ENCODE measurements around the gene WBP1L.
"Not testable (repeated sequence)": the region's sequence is repeated elsewhere in the genome, so short reads cannot be mapped to it uniquely, and the experiment has no call there.

The WBP1L gene

DNA sequence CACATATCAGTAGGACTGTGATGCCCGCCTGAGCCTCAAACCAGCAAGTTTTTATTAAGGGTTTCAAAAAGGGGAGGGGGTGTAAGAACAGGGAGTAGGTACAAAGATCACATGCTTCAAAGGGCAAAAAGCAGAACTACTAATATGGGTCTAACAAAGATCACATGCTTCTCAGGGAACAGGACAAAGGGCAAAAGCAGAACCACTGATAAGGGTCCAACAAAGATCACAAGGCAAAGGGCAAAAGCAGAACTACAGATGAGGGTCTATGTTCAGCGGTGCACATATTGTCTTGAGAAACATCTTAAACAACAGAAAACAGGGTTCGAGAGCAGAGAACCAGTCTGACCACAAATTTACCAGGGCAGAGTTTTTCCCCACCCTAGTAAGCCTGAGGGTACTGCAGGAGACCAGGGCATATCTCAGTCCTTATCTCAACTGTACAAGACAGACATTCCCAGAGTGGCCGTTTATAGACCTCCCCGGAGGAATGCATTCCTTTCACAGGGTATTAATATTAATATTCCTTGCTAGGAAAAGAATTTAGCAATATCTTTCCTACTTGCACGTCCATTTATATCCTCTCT is 100.5 kb downstream of the WBP1L start:
- not testable (repeated sequence) for DNase-seq

DNA sequence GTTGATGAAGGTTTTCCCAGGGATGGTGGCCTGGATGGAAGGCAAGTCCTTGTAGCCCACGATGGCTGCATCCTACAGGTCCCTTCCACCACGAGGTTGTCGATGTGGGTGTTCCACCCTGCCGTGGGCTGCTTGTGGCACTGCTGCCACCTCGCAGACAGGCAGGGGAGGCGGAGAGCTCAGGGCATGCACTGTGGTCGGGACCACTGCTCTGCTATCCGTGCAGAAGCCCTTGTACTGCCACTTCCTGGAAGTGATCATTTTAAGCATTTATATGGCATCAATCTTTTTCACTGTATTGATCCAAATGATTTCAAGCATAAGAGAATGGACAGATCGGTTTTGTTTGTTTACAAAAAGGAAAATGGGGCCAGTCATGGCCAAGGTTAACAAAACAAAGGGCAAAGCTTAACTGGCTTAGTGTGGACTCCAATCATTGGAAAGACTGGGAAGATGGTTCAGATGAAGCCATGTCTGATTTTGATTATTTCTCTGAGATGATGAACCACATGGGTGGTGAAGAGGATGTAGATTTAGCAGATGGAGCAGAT is 101.7 kb downstream of the WBP1L start:
- DNase-seq, result no peak

GRCh38 chr10:102850025-102850518 is 106.3 kb downstream of the WBP1L start:
- DNase-seq, result no peak

DNA sequence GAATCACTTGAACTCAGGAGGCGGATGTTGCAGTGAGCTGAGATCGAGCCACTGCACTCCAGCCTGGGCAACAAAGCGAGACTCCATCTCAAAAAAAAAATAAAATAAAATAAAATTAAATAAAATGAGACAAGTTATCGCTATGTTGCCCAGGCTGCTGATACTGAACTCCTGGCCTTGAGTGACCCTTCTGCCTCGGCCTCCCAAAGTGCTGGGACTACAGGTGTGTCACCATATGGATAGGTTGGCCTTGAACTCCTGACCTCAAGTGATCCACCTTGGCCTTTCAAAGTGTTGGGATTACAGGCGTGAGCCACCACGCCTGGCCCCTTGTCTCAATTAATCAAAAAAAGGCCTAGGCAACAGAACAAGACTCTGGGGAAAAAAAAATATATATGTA is 109.5 kb downstream of the WBP1L start:
- not testable (repeated sequence) for DNase-seq

DNA sequence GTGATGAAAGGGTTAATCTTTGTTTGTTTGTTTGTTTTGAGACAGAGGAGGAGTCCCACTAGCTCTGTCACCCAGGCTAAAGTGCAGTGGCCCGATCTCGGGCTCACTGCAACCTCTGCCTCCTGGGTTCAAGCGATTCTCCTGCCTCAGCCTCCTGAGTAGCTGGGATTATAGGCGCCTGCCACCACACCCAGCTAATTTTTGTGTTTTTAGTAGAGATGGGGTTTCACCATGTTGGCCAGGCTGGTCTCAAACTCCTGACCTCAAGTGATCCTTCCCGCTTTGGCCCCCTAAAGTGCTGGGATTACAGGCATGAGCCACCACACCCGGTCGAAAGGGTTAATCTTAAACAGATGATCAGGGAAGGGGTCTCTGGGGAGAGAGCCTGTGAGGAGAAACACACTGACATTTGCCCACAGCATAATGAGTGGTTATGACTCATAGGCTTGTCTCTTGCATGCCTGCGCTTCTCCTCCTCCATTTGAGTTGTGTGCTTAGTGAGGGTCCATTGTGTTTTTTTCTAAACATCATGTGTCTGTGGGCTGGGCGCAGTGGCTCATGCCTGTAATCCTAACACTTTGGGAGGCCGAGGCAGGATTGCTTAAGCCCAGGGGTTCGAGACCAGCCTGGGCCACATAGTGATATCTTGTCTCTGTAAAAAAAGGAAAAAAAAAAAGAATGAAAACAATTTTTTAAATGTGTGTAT is 112.1 kb downstream of the WBP1L start:
- not testable (repeated sequence) for DNase-seq

DNA sequence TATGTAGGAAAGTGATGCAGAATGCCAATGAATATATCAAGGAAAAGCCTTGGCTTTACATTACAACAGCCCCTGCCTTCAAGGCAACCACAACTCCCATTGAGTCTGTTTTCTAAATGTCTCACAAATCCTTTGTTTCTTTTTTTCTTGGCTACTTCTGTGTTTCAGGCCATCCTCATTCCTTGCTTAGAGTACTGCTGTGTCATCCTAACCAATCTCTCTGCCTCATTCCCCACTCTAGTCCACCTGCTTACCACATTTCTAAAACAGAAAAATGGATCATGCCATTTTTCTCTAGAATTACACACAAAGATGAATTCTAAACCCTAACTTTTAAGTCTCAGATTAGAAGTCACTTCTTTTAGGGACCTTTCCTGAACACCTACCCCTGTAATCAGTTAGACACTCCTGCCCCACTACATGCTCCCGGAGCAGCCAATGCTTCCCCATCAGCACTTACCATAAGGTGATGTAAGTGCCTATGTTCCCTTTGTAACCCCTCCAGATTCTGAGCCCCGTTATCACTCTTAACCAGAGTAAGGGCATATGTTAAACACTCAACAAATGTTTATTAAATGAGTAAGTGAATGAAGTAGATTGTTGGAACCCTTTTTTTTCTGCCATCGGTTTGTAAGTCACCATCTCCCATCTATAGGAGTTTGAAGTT is 113.1 kb downstream of the WBP1L start:
- no peak for DNase-seq

DNA sequence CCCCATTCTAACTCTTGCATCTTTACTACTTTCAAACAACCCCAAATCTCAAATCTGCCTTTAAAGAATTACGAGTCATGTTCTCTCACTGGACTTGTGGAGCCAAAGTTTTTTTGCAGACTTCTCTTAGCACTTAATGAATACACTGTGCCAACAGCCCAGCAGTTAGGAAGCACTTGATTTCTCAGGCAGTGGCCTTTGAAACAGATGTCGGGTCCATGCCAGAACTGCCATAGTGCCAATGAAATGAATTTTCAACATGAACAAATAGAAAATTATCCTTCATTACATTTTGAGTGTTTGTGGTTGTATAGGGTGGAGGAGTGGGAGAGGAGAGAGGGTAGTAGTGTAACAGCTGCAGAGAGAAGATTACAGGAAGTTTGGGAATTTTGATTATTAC is 116.2 kb downstream of the WBP1L start:
- no peak for DNase-seq

DNA sequence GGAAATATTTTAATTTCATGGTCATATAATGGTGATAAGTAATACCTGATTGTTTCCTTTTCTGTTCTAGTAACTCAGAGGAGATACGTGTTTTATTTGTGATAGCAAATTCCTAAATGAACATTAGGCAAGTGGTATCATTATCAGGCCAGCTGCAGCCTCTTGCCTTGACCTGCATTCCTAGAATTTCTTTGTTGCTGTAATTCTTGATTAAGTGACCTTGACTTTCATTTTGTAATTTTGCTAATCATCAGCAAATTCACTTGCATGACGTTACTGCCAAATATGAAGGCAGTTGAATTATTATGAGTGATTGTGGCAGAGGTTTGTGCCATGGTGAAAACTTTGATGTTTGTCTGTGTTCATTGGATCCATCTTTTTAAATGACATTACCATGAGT is 119.9 kb downstream of the WBP1L start:
- no peak for DNase-seq

- no peak for DNase-seq
These were observed 121.9 kb downstream of the WBP1L start for GRCh38 chr10:102865620-102866019.
